ENCODE data around the gene DVL1.

GRCh38 chr1:1359308-1359663 lies 10.1 kb upstream of the DVL1 start:
- TF ChIP-seq EZH2 (IDR thresholded peaks at IDR 0.05; ENCODE audit: insufficient read depth, poor library complexity, severe bottlenecking) = no peak
- no peak for TF ChIP-seq EZH2phosphoT487 (IDR thresholded peaks at IDR 0.05; ENCODE audit: insufficient read depth, low read depth)
